ENCODE measurements around the gene LDHB.

LDHB gene

GRCh38 chr12:21683115-21683514 lies 25.5 kb upstream of the LDHB start:
- Histone ChIP-seq H3F3A (ENCODE audit: insufficient read depth) (no peaks in the 10 kb centered on the region), H3K9me3 (ENCODE audit: insufficient read depth, low read length) (no peaks in the 10 kb centered on the region), H3K27me3 (ENCODE audit: low read length) (no peaks in the 10 kb centered on the region), H3K4me3 (ENCODE audit: insufficient read depth, low read length, poor library complexity, severe bottlenecking) (no peak overlapping the region), H3K9me2 (replicated peaks; ENCODE audit: insufficient read depth, low read length) (no peaks in the 10 kb centered on the region), H3K79me2 (ENCODE audit: insufficient read depth, low read length) (no peaks in the 10 kb centered on the region), H3K9ac (ENCODE audit: low read length) (no peak overlapping the region), H2AFZ (ENCODE audit: low read depth, low read length, severe bottlenecking) (no peak overlapping the region), H4K20me1 (ENCODE audit: low read depth, low read length) (no peaks in the 10 kb centered on the region), H3K27ac (ENCODE audit: low read depth, low read length) (no peak overlapping the region), H3K36me3 (ENCODE audit: low read length) (no peaks in the 10 kb centered on the region), H3K4me2 (ENCODE audit: low read depth, low read length, poor library complexity, severe bottlenecking) (no peak overlapping the region)
- TF ChIP-seq CTCF (IDR thresholded peaks at IDR 0.05; ENCODE audit: insufficient read depth, low read length, poor library complexity, severe bottlenecking), result no peak
- no peak for TF ChIP-seq EZH2phosphoT487 (conservative IDR thresholded peaks at IDR 0.05; ENCODE audit: low read length)

- H3K4me2 ChIP-seq (ENCODE audit: low read depth, low read length, poor library complexity, severe bottlenecking), result no peak overlapping the region
- no peaks in the 10 kb centered on the region for H3K9me3 ChIP-seq (ENCODE audit: insufficient read depth, low read length)
- H3F3A ChIP-seq (ENCODE audit: insufficient read depth), result no peaks in the 10 kb centered on the region
- H3K27me3 ChIP-seq (ENCODE audit: low read length), result no peaks in the 10 kb centered on the region
- TF ChIP-seq CTCF (IDR thresholded peaks at IDR 0.05; ENCODE audit: insufficient read depth, low read length, poor library complexity, severe bottlenecking), result no peak
- TF ChIP-seq EZH2phosphoT487 (conservative IDR thresholded peaks at IDR 0.05; ENCODE audit: low read length), result no peak
- H2AFZ ChIP-seq (ENCODE audit: low read depth, low read length, severe bottlenecking), result no peak overlapping the region
- H4K20me1 ChIP-seq (ENCODE audit: low read depth, low read length), result no peaks in the 10 kb centered on the region
- H3K79me2 ChIP-seq (ENCODE audit: insufficient read depth, low read length), result no peaks in the 10 kb centered on the region
- no peak overlapping the region for H3K9ac ChIP-seq (ENCODE audit: low read length)
- H3K36me3 ChIP-seq (ENCODE audit: low read length), result no peaks in the 10 kb centered on the region
- H3K4me3 ChIP-seq (ENCODE audit: insufficient read depth, low read length, poor library complexity, severe bottlenecking), result no peak overlapping the region
- H3K9me2 ChIP-seq (replicated peaks; ENCODE audit: insufficient read depth, low read length), result no peaks in the 10 kb centered on the region
- no peak overlapping the region for H3K27ac ChIP-seq (ENCODE audit: low read depth, low read length)
Measured at GRCh38 chr12:21678959-21679358, 21.3 kb upstream of the LDHB start.

DNA sequence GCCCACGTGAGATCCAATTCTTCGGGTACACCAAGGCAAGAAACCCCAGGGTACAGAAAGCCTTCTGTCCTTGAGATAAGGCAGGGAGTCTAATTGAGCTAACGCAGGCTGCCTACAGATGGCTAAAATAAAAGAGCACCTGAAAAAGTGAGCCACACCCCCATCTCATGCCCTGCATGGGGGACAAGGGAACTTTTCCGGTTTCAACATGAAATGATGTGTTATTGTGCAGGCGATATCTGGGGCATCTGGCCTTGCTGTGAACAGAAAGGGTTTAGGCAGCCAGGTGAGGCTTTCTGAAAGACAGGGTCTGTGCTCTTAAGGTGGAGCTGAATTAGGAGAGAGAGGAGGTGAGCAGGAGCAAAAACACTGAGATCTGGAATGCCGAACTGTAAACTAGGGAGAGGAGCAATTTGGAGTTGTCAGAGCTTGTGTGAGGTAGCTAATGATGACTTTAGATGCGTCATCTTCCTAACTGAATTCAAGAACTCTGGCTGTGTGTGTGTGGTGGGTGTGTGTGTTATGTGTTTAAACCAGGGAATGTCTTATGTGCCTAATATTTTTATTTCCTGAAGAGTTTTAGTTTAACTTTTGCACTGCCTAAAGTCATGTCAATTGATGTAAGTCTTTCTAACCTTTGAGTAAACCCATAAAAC lies 20.1 kb upstream of the LDHB start:
- no peak for TF ChIP-seq CTCF (IDR thresholded peaks at IDR 0.05; ENCODE audit: insufficient read depth, low read length, poor library complexity, severe bottlenecking)
- no peak for TF ChIP-seq EZH2phosphoT487 (conservative IDR thresholded peaks at IDR 0.05; ENCODE audit: low read length)
- Histone ChIP-seq H3K9me2 (replicated peaks; ENCODE audit: insufficient read depth, low read length) (no peaks in the 10 kb centered on the region), H3K27me3 (ENCODE audit: low read length) (no peaks in the 10 kb centered on the region), H3K27ac (ENCODE audit: low read depth, low read length) (no peak overlapping the region), H3K36me3 (ENCODE audit: low read length) (no peaks in the 10 kb centered on the region), H3K9me3 (ENCODE audit: insufficient read depth, low read length) (no peaks in the 10 kb centered on the region), H3K9ac (ENCODE audit: low read length) (no peak overlapping the region), H3K79me2 (ENCODE audit: insufficient read depth, low read length) (no peaks in the 10 kb centered on the region), H3F3A (ENCODE audit: insufficient read depth) (no peaks in the 10 kb centered on the region), H4K20me1 (ENCODE audit: low read depth, low read length) (no peaks in the 10 kb centered on the region), H3K4me3 (ENCODE audit: insufficient read depth, low read length, poor library complexity, severe bottlenecking) (no peak overlapping the region), H2AFZ (ENCODE audit: low read depth, low read length, severe bottlenecking) (no peak overlapping the region), H3K4me2 (ENCODE audit: low read depth, low read length, poor library complexity, severe bottlenecking) (no peak overlapping the region)

Measured in SU-DHL-6 (cell line).